Stimulated activated CD8-positive, alpha-beta memory T cell treated with anti-CD3 and anti-CD28 coated beads, Interleukin-12 subunit alpha, Interleukin-12 subunit beta, amount 100 ng/mL, for 1 hour (primary cell): ENCODE measurements around the gene NRG2.

Source experiments
- DNase-seq: peaks from one replicate; pipeline ENCODE4 v3.0.0-alpha.2; 2020; ENCODE audit warnings: low read depth

Gene NRG2

DNA sequence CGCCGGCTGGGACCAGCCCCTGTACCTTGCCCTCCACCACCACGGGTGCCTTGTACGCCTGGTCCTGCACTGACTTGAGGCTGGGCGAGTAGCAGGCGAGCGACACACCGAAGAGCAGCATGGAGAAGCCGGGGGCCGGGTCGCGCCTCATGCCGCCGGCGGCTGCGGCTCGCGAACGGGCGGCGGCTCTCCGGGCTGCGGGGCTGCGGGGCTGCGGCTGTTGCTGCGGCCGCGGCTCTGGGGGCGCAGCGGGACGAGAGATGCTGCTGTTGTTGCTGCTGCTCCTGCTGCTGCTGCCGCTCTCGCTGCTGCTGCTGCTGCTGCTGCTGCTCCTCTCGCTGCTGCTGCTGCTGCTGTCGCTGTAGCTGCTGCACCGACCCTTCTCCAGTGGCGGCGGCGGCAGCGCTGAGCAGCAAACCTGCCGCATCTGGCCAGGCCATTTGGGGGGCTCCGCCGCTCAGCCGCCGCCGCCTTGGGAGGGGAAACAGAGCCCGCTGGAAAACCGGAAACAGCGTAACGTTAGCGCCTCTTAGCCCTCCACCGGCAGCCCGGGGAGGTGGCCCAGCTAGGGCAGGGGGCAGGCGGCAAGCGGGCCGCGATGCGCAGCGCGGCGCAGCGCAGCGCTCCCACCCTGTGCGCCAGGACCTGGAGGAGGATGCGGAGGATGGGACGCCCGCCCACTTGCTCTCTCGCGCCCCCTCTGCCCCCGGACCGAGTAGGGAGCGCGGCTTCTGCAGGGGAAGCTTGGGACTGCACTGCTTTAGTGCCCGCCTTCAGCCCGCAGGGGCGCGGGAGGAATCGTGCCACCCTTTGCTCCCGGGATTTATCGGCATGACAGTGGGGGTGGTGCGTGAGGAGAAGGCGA is at the start of gene NRG2:
Gene NRG2, minus strand, starts transcription at position 657 of the 865 bp plus-strand sequence.
- DNase-seq: peak; percentile 30

DNA sequence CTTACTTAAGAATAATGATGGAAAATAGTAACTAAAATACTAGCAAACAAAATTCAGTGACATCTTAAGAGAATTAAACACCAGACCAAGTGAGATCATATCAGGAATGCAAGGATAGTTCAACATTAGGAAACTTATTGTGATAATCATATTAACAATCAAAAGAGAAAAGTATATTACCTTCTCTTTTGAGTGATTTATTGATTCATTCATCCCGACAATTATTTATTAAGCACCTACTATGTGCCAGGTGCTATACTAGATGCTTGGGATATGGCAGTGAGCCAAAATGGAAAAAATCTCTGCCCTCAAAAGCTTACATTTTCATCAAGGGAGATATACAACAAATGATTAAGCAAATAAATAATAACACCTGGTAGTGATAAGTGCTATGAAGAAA is 47.2 kb upstream of the NRG2 start:
- DNase-seq: no peak

GRCh38 chr5:140084541-140084940 is 41.4 kb upstream of the NRG2 start:
- no peak for DNase-seq

GRCh38 chr5:140083650-140084049 is 40.6 kb upstream of the NRG2 start:
- DNase-seq: no peak

GRCh38 chr5:140083120-140083519 is 40.0 kb upstream of the NRG2 start:
- no peak for DNase-seq

GRCh38 chr5:140076788-140077187 is 33.7 kb upstream of the NRG2 start:
- no peak for DNase-seq

DNA sequence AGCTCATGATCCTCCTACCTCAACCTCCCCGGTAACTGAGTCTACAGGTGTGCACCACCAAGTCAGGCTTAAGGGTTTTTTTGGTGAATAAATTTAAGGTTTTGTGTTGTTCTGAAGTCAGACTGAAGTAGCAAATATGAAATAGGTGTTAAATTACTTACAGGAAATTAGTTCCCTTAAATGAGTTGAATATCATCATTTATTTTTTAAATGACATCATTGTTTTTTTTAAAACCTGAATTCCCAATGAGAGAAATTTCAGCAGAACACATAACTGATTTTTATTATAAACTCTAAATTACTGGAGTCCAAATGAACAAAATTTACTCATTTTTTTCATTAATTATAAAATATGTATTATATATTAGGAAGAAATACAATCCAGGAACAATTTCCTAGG is 33.0 kb upstream of the NRG2 start:
- no peak for DNase-seq

DNA sequence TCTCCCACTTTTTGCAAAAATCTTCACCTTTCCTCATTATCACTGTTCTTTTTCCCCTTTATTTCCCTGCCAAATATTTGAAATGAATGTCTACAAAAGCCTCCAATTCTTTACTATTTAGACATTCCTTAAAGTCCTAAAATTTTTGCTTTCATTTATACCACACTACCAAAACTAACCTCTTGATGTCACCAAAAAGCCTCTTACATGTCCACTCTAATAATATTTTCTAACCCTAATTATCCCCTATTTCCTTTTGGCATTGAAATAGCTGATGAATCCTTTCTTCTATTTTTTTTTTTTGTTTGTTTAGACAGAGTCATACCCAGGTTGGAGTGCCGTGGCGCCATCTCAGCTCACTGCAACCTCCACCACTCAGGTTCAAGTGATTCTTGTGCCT is 32.3 kb upstream of the NRG2 start:
- no peak for DNase-seq

GRCh38 chr5:140073296-140073695 is 30.2 kb upstream of the NRG2 start:
- no peak for DNase-seq

- DNase-seq: no peak
Measured at GRCh38 chr5:140072812-140073211, 29.7 kb upstream of the NRG2 start.

DNA sequence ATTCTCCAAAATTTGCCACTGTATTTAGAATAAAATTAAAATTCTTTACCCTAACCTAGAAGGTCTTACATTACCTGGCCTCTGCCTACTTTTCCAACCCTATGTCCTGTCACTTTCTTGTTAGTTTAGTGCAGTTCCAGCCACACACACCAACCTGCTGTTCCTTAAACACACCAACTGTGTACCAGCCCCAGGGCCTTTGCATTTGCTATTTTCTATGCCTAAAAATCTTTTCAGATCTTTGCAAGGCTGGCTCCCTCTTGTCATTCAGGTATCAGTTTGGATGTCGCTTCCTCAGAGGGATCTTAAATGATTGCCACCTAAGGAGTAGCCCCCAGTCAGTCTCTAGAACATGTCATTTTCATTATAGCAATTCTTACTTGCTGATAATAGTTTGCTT is 17.7 kb upstream of the NRG2 start:
- DNase-seq: no peak

- no peak for DNase-seq
Measured at GRCh38 chr5:140058212-140058932, 15.3 kb upstream of the NRG2 start.

- DNase-seq: no peak
Measured at GRCh38 chr5:140056880-140057279, 13.8 kb upstream of the NRG2 start.

DNA sequence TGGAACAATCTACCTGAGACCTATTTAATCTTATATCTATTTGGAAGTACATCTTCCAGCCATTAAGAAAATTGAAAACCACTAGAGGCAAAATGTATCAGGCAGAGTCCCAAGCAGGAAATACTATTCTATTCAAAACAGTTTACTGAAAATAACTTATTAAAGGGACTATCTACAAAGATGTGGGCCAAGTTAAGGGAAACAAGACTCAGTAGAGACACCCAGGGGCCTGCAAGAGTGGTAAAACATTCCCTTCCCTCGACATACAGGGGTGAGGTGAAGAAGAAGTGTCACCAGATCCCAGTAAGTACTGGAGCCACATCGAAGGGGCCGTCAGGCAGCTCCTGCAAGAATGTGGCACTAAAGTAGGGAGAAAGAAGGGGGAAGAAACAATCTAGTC is 12.1 kb upstream of the NRG2 start:
- DNase-seq: no peak

DNA sequence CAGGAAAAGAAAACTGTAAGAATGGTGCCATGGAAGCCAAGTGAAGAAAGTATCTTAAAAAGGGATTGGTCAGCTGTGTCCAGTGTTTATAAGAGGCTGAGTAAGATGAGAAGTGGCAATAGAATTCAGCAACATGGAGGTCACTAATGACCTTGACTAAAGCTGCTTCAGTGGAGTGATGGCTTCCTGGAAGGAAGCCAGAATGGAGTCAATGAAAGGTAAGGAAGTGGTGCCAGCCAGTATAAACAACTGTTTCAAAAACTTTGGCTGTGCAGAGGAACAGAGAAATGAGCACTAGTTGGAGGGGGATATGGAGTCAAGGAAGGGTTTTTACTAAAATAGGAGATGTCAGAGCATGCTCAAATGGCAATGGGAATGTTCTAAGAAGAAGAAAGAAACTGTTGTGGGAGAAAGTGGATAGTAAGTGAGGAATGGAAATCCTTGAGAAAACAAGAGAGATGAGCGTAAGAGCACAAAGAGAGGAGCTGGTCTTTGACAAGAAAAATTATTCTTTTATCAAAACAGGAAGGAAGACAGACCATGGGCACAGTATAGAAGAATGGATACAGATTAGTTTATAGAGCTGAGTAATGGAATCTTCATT is 11.1 kb upstream of the NRG2 start:
- DNase-seq: no peak

DNA sequence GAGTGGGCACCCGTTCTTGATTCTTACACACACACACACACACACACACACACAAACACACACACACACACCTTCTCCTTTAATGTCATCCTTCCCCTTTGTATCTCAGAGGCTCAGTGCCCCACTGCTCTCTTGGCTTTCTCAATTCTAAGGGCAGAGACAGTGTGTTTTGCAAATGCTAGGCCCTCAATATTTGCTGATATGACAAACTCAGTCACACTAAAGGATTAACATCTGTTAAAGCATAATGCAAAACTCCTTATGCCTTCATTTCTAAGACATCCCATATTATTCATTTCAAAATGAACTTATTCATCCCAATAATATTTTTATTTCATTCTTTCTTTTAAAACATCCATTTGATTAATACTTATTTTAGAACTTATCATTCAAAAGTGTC is 8.9 kb upstream of the NRG2 start:
- DNase-seq: no peak

GRCh38 chr5:140049713-140050112 is 6.6 kb upstream of the NRG2 start:
- no peak for DNase-seq

DNA sequence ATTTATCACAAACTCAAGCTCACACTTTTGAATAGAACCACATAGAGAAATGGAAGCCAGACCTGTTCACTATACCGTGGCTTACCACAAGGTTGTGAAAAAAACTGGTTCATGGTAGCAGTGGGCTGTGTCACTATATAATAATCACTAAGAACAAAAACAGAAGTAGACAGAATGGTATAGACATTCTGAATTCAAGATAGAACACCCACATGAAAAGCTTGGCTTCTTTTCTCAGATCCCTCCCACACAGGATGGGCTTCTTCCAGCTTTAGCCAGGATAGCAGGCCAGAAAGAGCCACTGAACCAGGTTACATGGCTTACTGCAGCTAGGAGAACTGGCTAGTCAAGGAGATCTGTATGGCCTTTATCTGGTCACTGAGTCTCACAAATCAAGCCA is 6.1 kb upstream of the NRG2 start:
- DNase-seq: no peak

DNA sequence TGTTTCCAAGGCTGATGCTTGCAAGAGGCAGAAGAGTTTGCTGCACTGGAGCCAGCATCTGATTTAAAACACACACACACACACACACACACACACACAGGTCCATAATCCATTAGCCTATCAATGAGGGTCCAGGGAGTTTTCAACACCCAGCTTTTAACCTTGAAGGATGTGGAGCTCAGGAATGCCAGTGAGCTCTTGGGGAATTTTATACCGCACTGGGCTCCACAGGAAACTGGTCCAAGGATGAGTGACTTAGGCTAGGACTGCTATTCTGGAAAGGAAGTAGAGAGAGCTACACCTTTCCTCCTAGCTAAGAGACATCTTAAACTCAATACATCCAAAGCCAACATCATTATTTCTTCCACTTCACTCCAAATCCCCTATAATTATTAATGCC is 942 bp upstream of the NRG2 start:
- DNase-seq: no peak

GRCh38 chr5:140043508-140043872 is 391 bp upstream of the NRG2 start:
- DNase-seq: no peak

DNA sequence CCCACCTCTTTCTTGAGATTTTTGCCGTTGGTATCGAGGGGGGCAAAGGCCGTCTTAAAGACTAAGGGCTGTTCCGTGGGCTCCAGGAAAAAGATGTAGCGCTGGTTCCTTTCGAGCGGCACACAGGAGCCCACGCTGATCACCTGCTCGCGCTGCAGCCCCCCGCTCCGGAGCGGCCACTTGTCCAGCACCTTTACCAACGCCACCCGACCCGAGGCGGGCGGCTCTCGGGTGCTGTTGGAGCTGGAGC is 781 bp downstream of the NRG2 start:
- no peak for DNase-seq

DNA sequence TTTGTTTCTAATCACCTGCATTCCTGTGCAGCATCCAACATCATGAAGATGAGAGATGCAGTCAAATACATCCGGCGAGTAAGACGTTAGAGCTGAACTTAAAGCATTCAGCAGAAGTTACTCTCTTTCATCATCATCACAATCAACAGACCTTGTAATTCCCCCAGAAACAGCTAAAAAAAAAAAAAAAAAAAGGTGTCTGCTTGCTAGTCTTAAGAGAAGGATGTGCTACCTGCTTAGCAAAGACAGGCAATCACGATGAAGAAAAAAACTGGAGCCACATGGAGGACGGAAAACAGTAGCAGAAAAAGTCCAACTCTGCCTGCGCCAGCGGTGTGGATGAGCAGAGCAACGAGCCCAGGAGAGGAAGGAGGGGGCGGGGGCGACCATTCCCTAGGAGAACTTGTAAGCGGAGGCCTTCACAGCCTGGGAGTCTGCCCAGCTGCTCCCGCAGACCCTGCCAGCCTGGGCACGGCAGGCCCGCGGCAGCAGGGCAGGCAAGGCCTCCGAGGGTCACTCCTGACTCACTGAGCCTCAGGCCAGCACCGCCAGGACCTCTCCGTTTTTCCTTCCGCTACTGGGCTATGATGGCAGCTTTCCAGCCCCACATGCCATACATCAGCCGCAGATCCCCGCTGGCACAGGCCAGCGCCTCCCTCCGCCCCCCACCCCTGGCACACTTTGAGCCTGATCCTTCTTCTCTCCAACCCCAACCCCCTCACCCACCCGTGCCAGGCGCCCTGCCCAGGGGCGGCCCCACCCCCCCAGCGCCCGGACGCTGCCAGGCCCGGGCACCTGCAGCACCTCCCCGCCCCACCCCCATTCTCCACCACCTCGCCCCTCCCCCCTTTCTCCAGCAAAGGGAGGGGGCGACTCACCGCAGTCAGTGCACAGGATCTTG is 1.4 kb downstream of the NRG2 start:
- no peak for DNase-seq

DNA sequence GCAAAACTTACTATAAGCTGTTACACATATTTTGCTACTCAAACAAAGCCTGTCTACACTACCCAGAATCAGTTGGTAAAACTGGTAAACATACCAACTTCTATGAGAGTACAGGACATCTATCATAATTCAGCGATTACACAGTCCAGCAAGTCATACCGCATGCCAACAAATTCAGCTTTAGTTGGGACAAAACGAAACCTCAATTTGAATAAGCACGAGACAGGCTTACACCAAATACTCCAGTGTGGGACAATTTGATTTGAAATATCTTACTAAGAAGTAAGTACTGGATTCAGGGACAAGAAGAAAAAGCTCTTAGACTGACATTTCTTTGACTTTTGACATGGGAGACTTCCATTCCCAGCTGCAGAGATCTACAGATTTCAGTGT is 2.0 kb downstream of the NRG2 start:
- no peak for DNase-seq
